SK-N-SH treated with all-trans-retinoic acid at 6 μM for 48 hours (cell line): ENCODE results near the gene ECI2.

Experiments used
- ATAC-seq: fragments of 200-7000 bp; cut with Tn5 transposase; 3 replicates; pipeline ENCODE4 v1.9.1; 2020; ENCODE audit warnings: mild to moderate bottlenecking, moderate library complexity
- ARNTL ChIP-seq: fragments of 450-650 bp; formaldehyde crosslinking; IDR thresholded peaks from 2 replicates; pipeline ENCODE4 v1.5.0; 2020; ENCODE audit warnings: low read depth, mild to moderate bottlenecking, moderate library complexity, borderline replicate concordance
- BACH2 ChIP-seq: fragments of 250-450 bp; sonication (Bioruptor Pico); IDR thresholded peaks from 2 replicates; pipeline ENCODE4 v1.9.0; 2021; ENCODE audit warnings: mild to moderate bottlenecking, borderline replicate concordance
- CSDC2 ChIP-seq: fragments of 250-450 bp; sonication (Bioruptor Pico); IDR thresholded peaks from 2 replicates; pipeline ENCODE4 v1.5.0; 2020; ENCODE audit warnings: mild to moderate bottlenecking, moderate library complexity
- ESRRG ChIP-seq: fragments of 250-450 bp; sonication (Bioruptor Pico); IDR thresholded peaks from 2 replicates; pipeline ENCODE4 v1.6.1; 2021; ENCODE audit warnings: mild to moderate bottlenecking
- ISL1 ChIP-seq: fragments of 250-450 bp; sonication (Bioruptor Pico); IDR thresholded peaks from 2 replicates; pipeline ENCODE4 v2.1.2; 2022; ENCODE audit warnings: mild to moderate bottlenecking, moderate library complexity
- OSR1 ChIP-seq: fragments of 250-450 bp; sonication (Bioruptor Pico); IDR thresholded peaks from 2 replicates; pipeline ENCODE4 v1.8.0; 2022; ENCODE audit warnings: moderate library complexity, mild to moderate bottlenecking, inconsistent platforms
- PATZ1 ChIP-seq: fragments of 250-450 bp; sonication (Bioruptor Pico); IDR thresholded peaks from 2 replicates; pipeline ENCODE4 v1.8.0; 2020; ENCODE audit warnings: mild to moderate bottlenecking, moderate library complexity, borderline replicate concordance
- POU6F1 ChIP-seq: fragments of 250-450 bp; sonication (Bioruptor Pico); IDR thresholded peaks from 2 replicates; pipeline ENCODE4 v1.8.0; 2021; ENCODE audit warnings: low read depth, mild to moderate bottlenecking, moderate library complexity, borderline replicate concordance
- PPARA ChIP-seq: fragments of 250-450 bp; sonication (Bioruptor Pico); IDR thresholded peaks from 2 replicates; pipeline ENCODE4 v1.5.0; 2020; ENCODE audit warnings: mild to moderate bottlenecking, borderline replicate concordance
- SNAI2 ChIP-seq: fragments of 250-450 bp; sonication (Bioruptor Pico); IDR thresholded peaks from 2 replicates; pipeline ENCODE4 v1.5.0; 2020; ENCODE audit warnings: mild to moderate bottlenecking, moderate library complexity
- TCF4 ChIP-seq: fragments of 250-450 bp; sonication (Bioruptor Pico); IDR thresholded peaks from 2 replicates; pipeline ENCODE4 v1.8.0; 2021; ENCODE audit warnings: mild to moderate bottlenecking, moderate library complexity, borderline replicate concordance
- TOX ChIP-seq: fragments of 250-450 bp; sonication (Bioruptor Pico); IDR thresholded peaks from 2 replicates; pipeline ENCODE4 v1.8.0; 2021; ENCODE audit warnings: mild to moderate bottlenecking, moderate library complexity, borderline replicate concordance
- ZC3H10 ChIP-seq: fragments of 250-450 bp; sonication (Bioruptor Pico); IDR thresholded peaks from 2 replicates; pipeline ENCODE4 v1.5.1; 2021; ENCODE audit warnings: mild to moderate bottlenecking, moderate library complexity
- ZFP3 ChIP-seq: fragments of 250-450 bp; sonication (Bioruptor Pico); IDR thresholded peaks from 2 replicates; pipeline ENCODE4 v1.5.0; 2020; ENCODE audit warnings: mild to moderate bottlenecking, moderate library complexity
- ZFP30 ChIP-seq: fragments of 450-650 bp; formaldehyde crosslinking; IDR thresholded peaks from 2 replicates; pipeline ENCODE4 v1.5.0; 2022; ENCODE audit warnings: mild to moderate bottlenecking, moderate library complexity
- ZNF565 ChIP-seq: fragments of 450-650 bp; formaldehyde crosslinking; conservative IDR thresholded peaks from 2 replicates; pipeline ENCODE4 v1.5.0; 2020; ENCODE audit warnings: low read depth, mild to moderate bottlenecking, moderate library complexity
- ZNF70 ChIP-seq: fragments of 450-650 bp; formaldehyde crosslinking; IDR thresholded peaks from 2 replicates; pipeline ENCODE4 v1.5.0; 2020; ENCODE audit warnings: mild to moderate bottlenecking, moderate library complexity
- ZNF8 ChIP-seq: fragments of 450-650 bp; formaldehyde crosslinking; IDR thresholded peaks from 2 replicates; pipeline ENCODE4 v1.5.0; 2020; ENCODE audit warnings: mild to moderate bottlenecking, moderate library complexity
- TF ChIP-seq, protein P1 (sequence below): fragments of 250-450 bp; sonication (Bioruptor Pico); IDR thresholded peaks from 2 replicates; pipeline ENCODE4 v1.5.0; 2020; ENCODE audit warnings: mild to moderate bottlenecking, moderate library complexity
- TF ChIP-seq, protein P2 (sequence below): fragments of 250-450 bp; sonication (Bioruptor Pico); IDR thresholded peaks from 2 replicates; pipeline ENCODE4 v1.5.1; 2021; ENCODE audit warnings: mild to moderate bottlenecking, moderate library complexity

The ECI2 gene

GRCh38 chr6:4135665-4136353 lies 434 bp upstream of the ECI2 start:
- peak; percentile 87 for ATAC-seq
- no peak for TF ChIP-seq PPARA (CRISPR knock-in tag)
- TF ChIP-seq, all 23 proteins: peak for 0

- ATAC-seq: peak; percentile 1; the same call in 1 of the 3 replicates
- TF ChIP-seq TCF4 (CRISPR knock-in tag) (no peak), ESRRG (CRISPR knock-in tag) (no peak), ZNF70 (CRISPR knock-in tag) (no peak), POU6F1 (CRISPR knock-in tag) (no peak), ZC3H10 (CRISPR knock-in tag) (no peak), BACH2 (no peak), PATZ1 (CRISPR knock-in tag) (no peak), PPARA (CRISPR knock-in tag) (no peak), ZNF8 (CRISPR knock-in tag) (no peak), ISL1 (CRISPR knock-in tag) (no peak), SNAI2 (CRISPR knock-in tag) (no peak), TOX (CRISPR knock-in tag) (no peak), OSR1 (CRISPR knock-in tag) (no peak)
- TF ChIP-seq, protein P1, sequence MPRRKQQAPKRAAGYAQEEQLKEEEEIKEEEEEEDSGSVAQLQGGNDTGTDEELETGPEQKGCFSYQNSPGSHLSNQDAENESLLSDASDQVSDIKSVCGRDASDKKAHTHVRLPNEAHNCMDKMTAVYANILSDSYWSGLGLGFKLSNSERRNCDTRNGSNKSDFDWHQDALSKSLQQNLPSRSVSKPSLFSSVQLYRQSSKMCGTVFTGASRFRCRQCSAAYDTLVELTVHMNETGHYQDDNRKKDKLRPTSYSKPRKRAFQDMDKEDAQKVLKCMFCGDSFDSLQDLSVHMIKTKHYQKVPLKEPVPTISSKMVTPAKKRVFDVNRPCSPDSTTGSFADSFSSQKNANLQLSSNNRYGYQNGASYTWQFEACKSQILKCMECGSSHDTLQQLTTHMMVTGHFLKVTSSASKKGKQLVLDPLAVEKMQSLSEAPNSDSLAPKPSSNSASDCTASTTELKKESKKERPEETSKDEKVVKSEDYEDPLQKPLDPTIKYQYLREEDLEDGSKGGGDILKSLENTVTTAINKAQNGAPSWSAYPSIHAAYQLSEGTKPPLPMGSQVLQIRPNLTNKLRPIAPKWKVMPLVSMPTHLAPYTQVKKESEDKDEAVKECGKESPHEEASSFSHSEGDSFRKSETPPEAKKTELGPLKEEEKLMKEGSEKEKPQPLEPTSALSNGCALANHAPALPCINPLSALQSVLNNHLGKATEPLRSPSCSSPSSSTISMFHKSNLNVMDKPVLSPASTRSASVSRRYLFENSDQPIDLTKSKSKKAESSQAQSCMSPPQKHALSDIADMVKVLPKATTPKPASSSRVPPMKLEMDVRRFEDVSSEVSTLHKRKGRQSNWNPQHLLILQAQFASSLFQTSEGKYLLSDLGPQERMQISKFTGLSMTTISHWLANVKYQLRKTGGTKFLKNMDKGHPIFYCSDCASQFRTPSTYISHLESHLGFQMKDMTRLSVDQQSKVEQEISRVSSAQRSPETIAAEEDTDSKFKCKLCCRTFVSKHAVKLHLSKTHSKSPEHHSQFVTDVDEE (CRISPR knock-in tag): no peak
Observed at GRCh38 chr6:4133941-4134838, 1.2 kb downstream of the ECI2 start.

GRCh38 chr6:4130357-4130987 lies 4.9 kb downstream of the ECI2 start:
- TF ChIP-seq ZFP30 (CRISPR knock-in tag) (no peak), ARNTL (CRISPR knock-in tag) (no peak), CSDC2 (CRISPR knock-in tag) (no peak)
- ATAC-seq: no peak

GRCh38 chr6:4129446-4129845 lies 5.9 kb downstream of the ECI2 start:
- no peak for TF ChIP-seq OSR1 (CRISPR knock-in tag)
- TF ChIP-seq ZC3H10 (CRISPR knock-in tag): no peak
- TF ChIP-seq, protein P1 (CRISPR knock-in tag): no peak
- no peak for TF ChIP-seq PPARA (CRISPR knock-in tag)
- no peak for TF ChIP-seq ZNF565
- no peak for TF ChIP-seq ZFP30 (CRISPR knock-in tag)
- no peak for TF ChIP-seq ARNTL (CRISPR knock-in tag)
- no peak for TF ChIP-seq ESRRG (CRISPR knock-in tag)
- no peak for TF ChIP-seq BACH2
- TF ChIP-seq, protein P2, sequence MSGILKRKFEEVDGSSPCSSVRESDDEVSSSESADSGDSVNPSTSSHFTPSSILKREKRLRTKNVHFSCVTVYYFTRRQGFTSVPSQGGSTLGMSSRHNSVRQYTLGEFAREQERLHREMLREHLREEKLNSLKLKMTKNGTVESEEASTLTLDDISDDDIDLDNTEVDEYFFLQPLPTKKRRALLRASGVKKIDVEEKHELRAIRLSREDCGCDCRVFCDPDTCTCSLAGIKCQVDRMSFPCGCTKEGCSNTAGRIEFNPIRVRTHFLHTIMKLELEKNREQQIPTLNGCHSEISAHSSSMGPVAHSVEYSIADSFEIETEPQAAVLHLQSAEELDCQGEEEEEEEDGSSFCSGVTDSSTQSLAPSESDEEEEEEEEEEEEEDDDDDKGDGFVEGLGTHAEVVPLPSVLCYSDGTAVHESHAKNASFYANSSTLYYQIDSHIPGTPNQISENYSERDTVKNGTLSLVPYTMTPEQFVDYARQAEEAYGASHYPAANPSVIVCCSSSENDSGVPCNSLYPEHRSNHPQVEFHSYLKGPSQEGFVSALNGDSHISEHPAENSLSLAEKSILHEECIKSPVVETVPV: no peak
- no peak for TF ChIP-seq ZNF70 (CRISPR knock-in tag)
- no peak for TF ChIP-seq ZFP3
- ATAC-seq: no peak
